HepG2 (cell line): ENCODE results near the gene TSGA10. TPM values are rescaled to one million over a fixed set of nuclear protein-coding genes. Genes with fewer than 3 reads are reported as not detected.
A peak's percentile ranks its signal among the peaks of the same experiment; 100 is the strongest.

Source experiments
- NBN ChIP-seq: fragments of 450-650 bp; conservative IDR thresholded peaks from 2 replicates; pipeline ENCODE4 v1.6.1; 2017
- SKI ChIP-seq: fragments of 450-650 bp; IDR thresholded peaks from one replicate; pipeline ENCODE4 v1.6.1; 2018; ENCODE audit warnings: mild to moderate bottlenecking; ENCODE audit not compliant: partially characterized antibody
- STAT5B ChIP-seq: sonication (generic); formaldehyde crosslinking; IDR thresholded peaks from 2 replicates; pipeline ENCODE4 v1.4.0; 2020; ENCODE audit warnings: missing genetic modification reagents
- ZFP41 ChIP-seq: sonication (generic); formaldehyde crosslinking; IDR thresholded peaks from 2 replicates; pipeline ENCODE4 v1.4.0; 2020; ENCODE audit warnings: mild to moderate bottlenecking, missing genetic modification reagents, borderline replicate concordance
- ZMAT3 ChIP-seq: sonication (generic); formaldehyde crosslinking; conservative IDR thresholded peaks from 2 replicates; pipeline ENCODE4 v1.7.0; 2021; ENCODE audit warnings: missing genetic modification reagents
- ZNF367 ChIP-seq: sonication (generic); formaldehyde crosslinking; IDR thresholded peaks from 2 replicates; pipeline ENCODE4 v1.4.0; 2020; ENCODE audit warnings: missing genetic modification reagents, borderline replicate concordance
- ZNF432 ChIP-seq: sonication (generic); formaldehyde crosslinking; IDR thresholded peaks from 2 replicates; pipeline ENCODE4 v1.5.0; 2020; ENCODE audit warnings: missing genetic modification reagents, mild to moderate bottlenecking, borderline replicate concordance
- ZNF644 ChIP-seq: IDR thresholded peaks from 2 replicates; pipeline ENCODE4 v1.6.1; 2016; ENCODE audit warnings: low read depth
- ZSCAN30 ChIP-seq: sonication (generic); formaldehyde crosslinking; IDR thresholded peaks from 2 replicates; pipeline ENCODE4 v1.5.0; 2020; ENCODE audit warnings: mild to moderate bottlenecking, missing genetic modification reagents
- polyA plus RNA-seq, 8 experiments: library from polyadenylated mRNA; depleted of rRNA in 3 of 8; stranded (reverse) in 7 of 8; unstranded in 1 of 8; fragments of >200 nt; fragmentation: Illumina TruSeq in 4 of 8; extraction: Trizol in 4 of 8; gene quantifications; 2 replicates each; pipeline versions ENCODE4 v1.2.1 to v1.2.3, GENCODE V29; 2011 to 2016; ENCODE audit warnings: low read depth in 4 of 8, missing spikeins in 1 of 8, mixed read lengths in 1 of 8; ENCODE audit not compliant: insufficient read depth in 1 of 8
- total RNA-seq, 5 experiments: library from RNA; depleted of rRNA; stranded (reverse); fragments of >200 nt; fragmentation: Illumina TruSeq; extraction: Trizol; gene quantifications; 2 replicates each; pipeline ENCODE4 v1.2.3, GENCODE V29; 2016; ENCODE audit warnings: low read depth in 1 of 5
- TF ChIP-seq, protein P1 (sequence below): sonication (generic); formaldehyde crosslinking; IDR thresholded peaks from 2 replicates; pipeline ENCODE4 v1.5.1; 2020; ENCODE audit warnings: mild to moderate bottlenecking, missing genetic modification reagents, moderate library complexity
- TF ChIP-seq, protein P2 (sequence below): sonication (generic); formaldehyde crosslinking; IDR thresholded peaks from 2 replicates; pipeline ENCODE4 v1.5.0; 2020; ENCODE audit warnings: missing genetic modification reagents, mild to moderate bottlenecking, borderline replicate concordance
- TF ChIP-seq, protein P3 (sequence below): sonication (generic); formaldehyde crosslinking; IDR thresholded peaks from 2 replicates; pipeline ENCODE4 v1.4.0; 2020; ENCODE audit warnings: missing genetic modification reagents
- TF ChIP-seq, protein P4 (sequence below): sonication (generic); formaldehyde crosslinking; IDR thresholded peaks from 2 replicates; pipeline ENCODE4 v1.8.0; 2022; ENCODE audit warnings: low read depth, missing genetic modification reagents
- TF ChIP-seq, protein P5 (sequence below): IDR thresholded peaks from 2 replicates; pipeline ENCODE4 v1.6.1; 2012; ENCODE audit warnings: low read depth, low read length, improper control_type of control experiment

TSGA10 gene
- total and polyA plus RNA-seq, 2 of the 13 experiments (the other 11 are each of a cell fraction or from before 2014, with no cell fraction given), result 4.7 to 13.1 TPM

DNA sequence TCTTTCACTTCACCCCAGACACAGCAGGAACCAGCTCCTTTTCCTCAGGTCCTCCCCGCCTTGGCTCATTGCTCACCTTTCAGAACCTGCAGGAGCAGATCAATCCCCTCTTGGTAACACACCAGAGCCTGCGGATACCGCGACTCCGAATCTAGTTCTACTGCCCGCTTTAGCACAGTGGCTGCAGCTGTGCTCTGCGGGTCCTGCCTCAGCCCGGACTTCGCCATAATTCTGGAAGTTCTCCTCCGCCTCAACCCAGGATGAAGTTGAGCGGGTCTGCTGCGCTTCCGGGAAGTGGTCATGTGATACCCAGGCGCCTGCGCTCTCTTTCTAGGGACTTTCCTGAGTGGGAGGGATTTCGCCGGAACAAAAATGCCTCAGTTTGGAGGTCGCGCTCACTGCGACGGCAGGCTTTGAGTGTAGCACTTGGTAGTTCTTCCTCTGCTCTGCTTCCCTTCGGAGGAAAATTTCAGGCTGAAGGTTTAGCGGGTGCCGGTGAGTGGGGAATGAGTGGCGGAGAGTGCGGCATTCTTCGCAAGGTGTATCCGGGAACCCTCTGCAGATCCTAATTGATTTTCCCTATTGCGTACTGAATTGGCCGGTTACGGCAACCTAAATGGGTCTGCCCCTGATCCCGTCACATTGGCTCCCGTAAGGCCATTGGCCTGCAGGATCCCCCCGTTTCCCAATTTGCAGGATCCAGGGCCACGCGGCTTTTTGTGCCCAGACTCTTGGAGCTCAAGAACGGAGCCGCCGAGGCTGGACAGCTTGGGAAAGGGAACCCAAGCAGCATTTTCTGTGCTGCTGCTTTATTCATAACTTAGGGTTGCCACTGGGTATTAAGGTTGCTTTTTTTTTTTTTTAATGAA is 26.2 kb upstream of the TSGA10 start, which contains the start of the genes MITD1 and MRPL30 (continued):
- TF ChIP-seq, protein P1, sequence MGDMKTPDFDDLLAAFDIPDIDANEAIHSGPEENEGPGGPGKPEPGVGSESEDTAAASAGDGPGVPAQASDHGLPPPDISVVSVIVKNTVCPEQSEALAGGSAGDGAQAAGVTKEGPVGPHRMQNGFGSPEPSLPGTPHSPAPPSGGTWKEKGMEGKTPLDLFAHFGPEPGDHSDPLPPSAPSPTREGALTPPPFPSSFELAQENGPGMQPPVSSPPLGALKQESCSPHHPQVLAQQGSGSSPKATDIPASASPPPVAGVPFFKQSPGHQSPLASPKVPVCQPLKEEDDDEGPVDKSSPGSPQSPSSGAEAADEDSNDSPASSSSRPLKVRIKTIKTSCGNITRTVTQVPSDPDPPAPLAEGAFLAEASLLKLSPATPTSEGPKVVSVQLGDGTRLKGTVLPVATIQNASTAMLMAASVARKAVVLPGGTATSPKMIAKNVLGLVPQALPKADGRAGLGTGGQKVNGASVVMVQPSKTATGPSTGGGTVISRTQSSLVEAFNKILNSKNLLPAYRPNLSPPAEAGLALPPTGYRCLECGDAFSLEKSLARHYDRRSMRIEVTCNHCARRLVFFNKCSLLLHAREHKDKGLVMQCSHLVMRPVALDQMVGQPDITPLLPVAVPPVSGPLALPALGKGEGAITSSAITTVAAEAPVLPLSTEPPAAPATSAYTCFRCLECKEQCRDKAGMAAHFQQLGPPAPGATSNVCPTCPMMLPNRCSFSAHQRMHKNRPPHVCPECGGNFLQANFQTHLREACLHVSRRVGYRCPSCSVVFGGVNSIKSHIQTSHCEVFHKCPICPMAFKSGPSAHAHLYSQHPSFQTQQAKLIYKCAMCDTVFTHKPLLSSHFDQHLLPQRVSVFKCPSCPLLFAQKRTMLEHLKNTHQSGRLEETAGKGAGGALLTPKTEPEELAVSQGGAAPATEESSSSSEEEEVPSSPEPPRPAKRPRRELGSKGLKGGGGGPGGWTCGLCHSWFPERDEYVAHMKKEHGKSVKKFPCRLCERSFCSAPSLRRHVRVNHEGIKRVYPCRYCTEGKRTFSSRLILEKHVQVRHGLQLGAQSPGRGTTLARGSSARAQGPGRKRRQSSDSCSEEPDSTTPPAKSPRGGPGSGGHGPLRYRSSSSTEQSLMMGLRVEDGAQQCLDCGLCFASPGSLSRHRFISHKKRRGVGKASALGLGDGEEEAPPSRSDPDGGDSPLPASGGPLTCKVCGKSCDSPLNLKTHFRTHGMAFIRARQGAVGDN (CRISPR knock-in tag), result peak; percentile 94
- TF ChIP-seq STAT5B (CRISPR knock-in tag) (0 out of 2 replicates have a peak, but pooled peaks have one; percentile 50), ZMAT3 (CRISPR knock-in tag) (0 out of 2 replicates have a peak, but pooled peaks have one; percentile 83), ZSCAN30 (CRISPR knock-in tag) (no peak), ZNF644 (CRISPR knock-in tag) (peak; percentile 3; the same call in 1 of the 2 replicates), NBN (no peak), ZNF432 (CRISPR knock-in tag) (no peak), SKI (peak; percentile 77), ZNF367 (CRISPR knock-in tag) (peak; percentile 10; the same call in 1 of the 2 replicates), ZFP41 (peak; percentile 96; the same call in 1 of the 2 replicates)
- TF ChIP-seq, protein P2, sequence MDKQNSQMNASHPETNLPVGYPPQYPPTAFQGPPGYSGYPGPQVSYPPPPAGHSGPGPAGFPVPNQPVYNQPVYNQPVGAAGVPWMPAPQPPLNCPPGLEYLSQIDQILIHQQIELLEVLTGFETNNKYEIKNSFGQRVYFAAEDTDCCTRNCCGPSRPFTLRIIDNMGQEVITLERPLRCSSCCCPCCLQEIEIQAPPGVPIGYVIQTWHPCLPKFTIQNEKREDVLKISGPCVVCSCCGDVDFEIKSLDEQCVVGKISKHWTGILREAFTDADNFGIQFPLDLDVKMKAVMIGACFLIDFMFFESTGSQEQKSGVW (CRISPR knock-in tag), result 0 out of 2 replicates have a peak, but pooled peaks have one; percentile 55
- TF ChIP-seq, protein P3, sequence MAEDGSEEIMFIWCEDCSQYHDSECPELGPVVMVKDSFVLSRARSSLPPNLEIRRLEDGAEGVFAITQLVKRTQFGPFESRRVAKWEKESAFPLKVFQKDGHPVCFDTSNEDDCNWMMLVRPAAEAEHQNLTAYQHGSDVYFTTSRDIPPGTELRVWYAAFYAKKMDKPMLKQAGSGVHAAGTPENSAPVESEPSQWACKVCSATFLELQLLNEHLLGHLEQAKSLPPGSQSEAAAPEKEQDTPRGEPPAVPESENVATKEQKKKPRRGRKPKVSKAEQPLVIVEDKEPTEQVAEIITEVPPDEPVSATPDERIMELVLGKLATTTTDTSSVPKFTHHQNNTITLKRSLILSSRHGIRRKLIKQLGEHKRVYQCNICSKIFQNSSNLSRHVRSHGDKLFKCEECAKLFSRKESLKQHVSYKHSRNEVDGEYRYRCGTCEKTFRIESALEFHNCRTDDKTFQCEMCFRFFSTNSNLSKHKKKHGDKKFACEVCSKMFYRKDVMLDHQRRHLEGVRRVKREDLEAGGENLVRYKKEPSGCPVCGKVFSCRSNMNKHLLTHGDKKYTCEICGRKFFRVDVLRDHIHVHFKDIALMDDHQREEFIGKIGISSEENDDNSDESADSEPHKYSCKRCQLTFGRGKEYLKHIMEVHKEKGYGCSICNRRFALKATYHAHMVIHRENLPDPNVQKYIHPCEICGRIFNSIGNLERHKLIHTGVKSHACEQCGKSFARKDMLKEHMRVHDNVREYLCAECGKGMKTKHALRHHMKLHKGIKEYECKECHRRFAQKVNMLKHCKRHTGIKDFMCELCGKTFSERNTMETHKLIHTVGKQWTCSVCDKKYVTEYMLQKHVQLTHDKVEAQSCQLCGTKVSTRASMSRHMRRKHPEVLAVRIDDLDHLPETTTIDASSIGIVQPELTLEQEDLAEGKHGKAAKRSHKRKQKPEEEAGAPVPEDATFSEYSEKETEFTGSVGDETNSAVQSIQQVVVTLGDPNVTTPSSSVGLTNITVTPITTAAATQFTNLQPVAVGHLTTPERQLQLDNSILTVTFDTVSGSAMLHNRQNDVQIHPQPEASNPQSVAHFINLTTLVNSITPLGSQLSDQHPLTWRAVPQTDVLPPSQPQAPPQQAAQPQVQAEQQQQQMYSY (CRISPR knock-in tag), result no peak; the same call in 1 of the 2 replicates
- TF ChIP-seq, protein P4, sequence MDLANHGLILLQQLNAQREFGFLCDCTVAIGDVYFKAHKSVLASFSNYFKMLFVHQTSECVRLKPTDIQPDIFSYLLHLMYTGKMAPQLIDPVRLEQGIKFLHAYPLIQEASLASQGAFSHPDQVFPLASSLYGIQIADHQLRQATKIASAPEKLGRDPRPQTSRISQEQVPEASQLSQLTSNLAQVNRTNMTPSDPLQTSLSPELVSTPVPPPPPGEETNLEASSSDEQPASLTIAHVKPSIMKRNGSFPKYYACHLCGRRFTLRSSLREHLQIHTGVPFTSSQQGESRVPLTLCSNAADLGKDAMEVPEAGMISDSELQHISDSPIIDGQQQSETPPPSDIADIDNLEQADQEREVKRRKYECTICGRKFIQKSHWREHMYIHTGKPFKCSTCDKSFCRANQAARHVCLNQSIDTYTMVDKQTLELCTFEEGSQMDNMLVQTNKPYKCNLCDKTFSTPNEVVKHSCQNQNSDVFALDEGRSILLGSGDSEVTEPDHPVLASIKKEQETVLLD (CRISPR knock-in tag), result peak; percentile 91
- TF ChIP-seq, protein P5, sequence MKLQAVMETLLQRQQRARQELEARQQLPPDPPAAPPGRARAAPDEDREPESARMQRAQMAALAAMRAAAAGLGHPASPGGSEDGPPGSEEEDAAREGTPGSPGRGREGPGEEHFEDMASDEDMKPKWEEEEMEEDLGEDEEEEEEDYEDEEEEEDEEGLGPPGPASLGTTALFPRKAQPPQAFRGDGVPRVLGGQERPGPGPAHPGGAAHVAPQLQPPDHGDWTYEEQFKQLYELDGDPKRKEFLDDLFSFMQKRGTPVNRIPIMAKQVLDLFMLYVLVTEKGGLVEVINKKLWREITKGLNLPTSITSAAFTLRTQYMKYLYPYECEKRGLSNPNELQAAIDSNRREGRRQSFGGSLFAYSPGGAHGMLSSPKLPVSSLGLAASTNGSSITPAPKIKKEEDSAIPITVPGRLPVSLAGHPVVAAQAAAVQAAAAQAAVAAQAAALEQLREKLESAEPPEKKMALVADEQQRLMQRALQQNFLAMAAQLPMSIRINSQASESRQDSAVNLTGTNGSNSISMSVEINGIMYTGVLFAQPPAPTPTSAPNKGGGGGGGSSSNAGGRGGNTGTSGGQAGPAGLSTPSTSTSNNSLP, result peak; percentile 32; the same call in 1 of the 2 replicates
